ENCODE data around the gene NIBAN1.

- TF ChIP-seq, protein P1, sequence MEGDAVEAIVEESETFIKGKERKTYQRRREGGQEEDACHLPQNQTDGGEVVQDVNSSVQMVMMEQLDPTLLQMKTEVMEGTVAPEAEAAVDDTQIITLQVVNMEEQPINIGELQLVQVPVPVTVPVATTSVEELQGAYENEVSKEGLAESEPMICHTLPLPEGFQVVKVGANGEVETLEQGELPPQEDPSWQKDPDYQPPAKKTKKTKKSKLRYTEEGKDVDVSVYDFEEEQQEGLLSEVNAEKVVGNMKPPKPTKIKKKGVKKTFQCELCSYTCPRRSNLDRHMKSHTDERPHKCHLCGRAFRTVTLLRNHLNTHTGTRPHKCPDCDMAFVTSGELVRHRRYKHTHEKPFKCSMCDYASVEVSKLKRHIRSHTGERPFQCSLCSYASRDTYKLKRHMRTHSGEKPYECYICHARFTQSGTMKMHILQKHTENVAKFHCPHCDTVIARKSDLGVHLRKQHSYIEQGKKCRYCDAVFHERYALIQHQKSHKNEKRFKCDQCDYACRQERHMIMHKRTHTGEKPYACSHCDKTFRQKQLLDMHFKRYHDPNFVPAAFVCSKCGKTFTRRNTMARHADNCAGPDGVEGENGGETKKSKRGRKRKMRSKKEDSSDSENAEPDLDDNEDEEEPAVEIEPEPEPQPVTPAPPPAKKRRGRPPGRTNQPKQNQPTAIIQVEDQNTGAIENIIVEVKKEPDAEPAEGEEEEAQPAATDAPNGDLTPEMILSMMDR (conservative IDR thresholded peaks at IDR 0.05 in 1 of 2, IDR thresholded peaks at IDR 0.05 in 1 of 2; ENCODE audit: extremely low read depth in 1 of 2, insufficient read depth in 1 of 2, low read depth in 1 of 2, low read length in 2 of 2) = no peak
- TF ChIP-seq EZH2 (IDR thresholded peaks at IDR 0.05; ENCODE audit: borderline replicate concordance, low read length) = no peak
Measured at GRCh38 chr1:184956999-184957700, 17.2 kb downstream of the NIBAN1 start.

All from mammary epithelial cell (primary cell).